OCI-M2 (cell line): Measurements from ENCODE around the gene ST6GAL1.

Source experiments
- DNase-seq: peaks from one replicate; lab custom pipeline; 2025; ENCODE audit not compliant: unreplicated experiment; lab: John Stamatoyannopoulos, UW

ST6GAL1 gene

GRCh38 chr3:186915806-186916796, 14.2 kb upstream of the ST6GAL1 start:
- DNase-seq = no peak

GRCh38 chr3:186917512-186918312, 12.6 kb upstream of the ST6GAL1 start:
- no peak for DNase-seq

GRCh38 chr3:186920301-186920700, 10.0 kb upstream of the ST6GAL1 start:
- DNase-seq = no peak

- no peak for DNase-seq
Observed at GRCh38 chr3:186920796-186921195, 9.5 kb upstream of the ST6GAL1 start.

GRCh38 chr3:186921578-186921977, 8.7 kb upstream of the ST6GAL1 start:
- no peak for DNase-seq

- DNase-seq = no peak
Observed at GRCh38 chr3:186922224-186922623, 8.1 kb upstream of the ST6GAL1 start.

- no peak for DNase-seq
Observed at GRCh38 chr3:186922790-186923189, 7.5 kb upstream of the ST6GAL1 start.

- no peak for DNase-seq
Observed at GRCh38 chr3:186923241-186923640, 7.1 kb upstream of the ST6GAL1 start.

GRCh38 chr3:186925826-186926225, 4.5 kb upstream of the ST6GAL1 start:
- DNase-seq = no peak

- no peak for DNase-seq
Observed at GRCh38 chr3:186929186-186929585, 1.1 kb upstream of the ST6GAL1 start.

GRCh38 chr3:186929685-186930084, 641 bp upstream of the ST6GAL1 start:
- no peak for DNase-seq

- DNase-seq = no peak
Observed at GRCh38 chr3:186930641-186931531, 560 bp downstream of the ST6GAL1 start.

GRCh38 chr3:186931532-186932280, 1.4 kb downstream of the ST6GAL1 start:
- no peak for DNase-seq

GRCh38 chr3:186932281-186933181, 2.2 kb downstream of the ST6GAL1 start:
- DNase-seq = peak; percentile 55

- DNase-seq = no peak
Observed at GRCh38 chr3:186933816-186934215, 3.5 kb downstream of the ST6GAL1 start.

GRCh38 chr3:186935133-186935532, 4.8 kb downstream of the ST6GAL1 start:
- DNase-seq = no peak

- DNase-seq = no peak
Observed at GRCh38 chr3:186937017-186937875, 6.9 kb downstream of the ST6GAL1 start.

GRCh38 chr3:186938716-186939115, 8.4 kb downstream of the ST6GAL1 start:
- no peak for DNase-seq
